GF-D8 (cell line): Measurements from ENCODE around the gene INTS2.
"Not testable (repeated sequence)": the region's sequence is repeated elsewhere in the genome, so short reads cannot be mapped to it uniquely, and the experiment has no call there.

Experiments used
- DNase-seq: peaks from one replicate; lab custom pipeline; 2025; lab: John Stamatoyannopoulos, UW

The INTS2 gene

DNA sequence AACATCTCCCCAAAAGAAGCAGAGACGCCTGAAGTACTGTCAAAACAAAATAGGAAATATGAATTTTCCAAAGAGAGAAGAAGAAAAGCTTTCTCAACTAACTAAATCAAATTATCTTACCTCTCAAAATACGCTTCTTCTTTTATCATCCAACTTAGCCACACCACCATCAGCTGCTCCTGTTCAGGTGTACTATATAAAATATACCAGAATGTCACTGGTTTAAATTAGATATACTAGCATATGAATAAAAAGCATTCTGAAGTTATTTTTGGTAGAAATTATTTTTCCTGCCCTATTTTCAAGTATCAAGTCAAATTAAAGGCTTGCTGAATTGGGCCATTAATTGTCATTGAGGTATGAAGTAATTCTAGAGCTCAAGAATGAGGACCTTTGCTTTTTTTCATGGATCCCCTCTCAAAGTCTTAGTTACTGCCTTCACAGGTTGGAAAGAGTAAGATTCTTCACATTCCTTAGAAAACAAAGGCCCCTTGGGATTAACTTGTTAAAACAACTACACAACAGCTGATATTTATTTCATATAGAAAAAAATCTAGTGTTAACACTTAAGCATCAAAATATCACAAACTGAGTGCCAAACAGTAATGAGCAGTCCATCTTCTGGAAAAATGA is 30.1 kb downstream of the INTS2 start:
- DNase-seq: no peak

DNA sequence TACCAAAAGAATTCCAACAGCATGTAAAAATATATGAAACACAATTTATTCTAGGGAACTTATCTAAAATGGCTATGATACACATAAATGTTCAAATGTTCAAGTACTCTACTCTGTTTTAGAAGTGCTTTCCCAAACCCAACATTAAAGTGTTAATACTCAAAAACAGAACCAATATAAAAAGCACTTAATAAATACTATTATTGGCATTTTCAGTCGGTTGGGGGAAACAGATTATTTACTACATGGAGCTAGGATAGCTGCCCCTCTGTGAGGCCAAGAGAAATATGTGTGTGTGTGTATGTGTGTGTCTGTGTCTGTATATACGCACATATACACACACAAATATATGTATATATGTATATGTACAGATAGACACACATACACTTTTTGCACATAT is 32.4 kb downstream of the INTS2 start:
- no peak for DNase-seq

DNA sequence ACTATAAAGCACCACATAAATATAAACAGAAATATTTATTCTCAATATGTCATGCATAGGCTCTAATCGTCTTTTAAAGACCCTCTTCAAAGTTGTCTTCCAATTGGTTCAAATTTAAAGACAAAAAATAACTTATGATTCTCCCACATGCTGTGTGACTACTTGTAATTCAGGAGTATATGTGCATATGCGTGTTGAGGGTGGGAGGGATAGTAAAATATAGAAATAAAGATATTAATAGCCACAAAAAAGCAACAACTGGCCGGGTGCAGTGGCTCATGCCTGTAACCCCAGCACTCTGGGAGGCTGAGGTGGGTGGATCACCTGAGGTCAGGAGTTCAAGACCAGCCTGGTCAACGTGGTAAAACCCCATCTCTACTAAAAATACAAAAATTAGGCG is 33.5 kb downstream of the INTS2 start:
- DNase-seq: not testable (repeated sequence)

DNA sequence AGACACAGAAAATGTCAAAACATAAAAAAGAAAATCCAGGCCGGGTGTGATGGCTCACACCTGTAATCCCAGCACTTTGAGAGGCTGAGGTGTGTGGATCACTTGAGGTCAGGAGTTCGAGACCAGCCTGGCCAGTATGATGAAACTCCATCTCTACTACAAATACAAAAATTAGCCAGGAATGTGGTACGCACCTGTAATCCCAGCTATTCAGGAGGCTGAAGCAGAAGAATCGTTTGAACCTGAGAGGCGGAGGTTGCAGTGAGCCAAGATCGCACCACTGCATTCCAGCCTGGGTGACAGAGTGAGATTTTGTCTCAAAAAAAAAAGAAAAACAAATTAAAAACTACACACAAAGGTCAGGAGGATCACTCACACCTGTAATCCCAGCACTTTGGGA is 40.0 kb downstream of the INTS2 start:
- DNase-seq: not testable (repeated sequence)

DNA sequence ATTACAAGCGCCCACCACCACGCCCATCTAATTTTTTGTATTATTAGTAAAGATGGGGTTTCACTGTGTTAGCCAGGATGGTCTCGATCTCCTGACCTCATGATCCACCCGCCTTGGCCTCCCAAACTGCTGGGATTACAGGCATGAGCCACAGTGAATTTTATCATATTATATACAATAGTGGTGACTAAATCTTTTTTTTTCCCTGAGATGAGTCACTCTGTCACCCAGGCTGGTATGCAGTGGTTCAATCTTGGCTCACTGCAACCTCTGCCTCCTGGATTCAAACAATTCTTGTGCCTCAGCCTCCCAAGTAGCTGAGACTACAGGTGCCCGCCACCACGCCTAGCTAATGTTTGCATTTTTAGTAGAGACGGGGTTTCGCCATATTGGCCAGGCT is 41.9 kb downstream of the INTS2 start:
- DNase-seq: not testable (repeated sequence)

DNA sequence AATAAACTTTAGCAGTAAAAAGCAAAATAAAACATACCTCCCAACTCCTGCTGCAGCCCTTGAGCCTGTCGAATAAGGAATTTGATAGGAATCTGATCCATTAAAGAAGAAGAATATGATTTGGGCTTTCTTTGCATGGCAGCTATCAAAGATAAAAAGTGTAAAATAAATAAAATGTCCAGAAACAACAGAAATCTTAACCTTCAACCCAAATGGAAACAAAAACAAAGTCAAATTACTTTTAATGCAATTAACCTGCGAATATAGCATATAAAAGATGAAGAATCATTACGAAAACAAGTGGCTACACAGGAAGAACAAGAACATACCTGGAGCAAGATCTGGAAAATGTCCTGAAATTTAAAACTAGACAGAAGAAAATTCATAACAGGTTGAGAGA is 42.9 kb downstream of the INTS2 start:
- DNase-seq: no peak

DNA sequence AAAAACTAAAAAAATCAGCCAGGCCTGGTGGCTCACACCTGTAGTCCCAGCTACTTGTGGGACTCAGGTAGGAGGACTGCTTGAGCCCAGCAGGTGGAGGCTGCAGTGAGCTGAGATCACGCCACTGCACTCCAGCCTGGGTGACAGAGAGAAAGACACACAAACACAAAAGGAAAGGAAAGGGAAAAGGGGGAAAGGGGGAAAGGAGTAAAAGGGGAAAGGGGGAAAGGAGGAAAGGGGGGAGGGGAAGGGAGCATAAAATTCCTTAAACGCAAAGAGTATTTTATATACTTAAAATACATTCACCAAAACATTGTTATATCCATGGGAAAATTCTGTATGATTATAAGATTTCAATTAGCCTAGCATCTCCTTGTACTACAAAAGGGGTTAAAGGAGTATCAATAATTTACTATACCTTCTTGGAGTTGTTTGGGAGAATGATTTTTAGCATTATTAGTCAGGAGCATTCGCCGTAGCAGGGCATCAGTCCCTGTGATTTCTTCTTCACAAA is 47.1 kb downstream of the INTS2 start:
- DNase-seq: no peak

DNA sequence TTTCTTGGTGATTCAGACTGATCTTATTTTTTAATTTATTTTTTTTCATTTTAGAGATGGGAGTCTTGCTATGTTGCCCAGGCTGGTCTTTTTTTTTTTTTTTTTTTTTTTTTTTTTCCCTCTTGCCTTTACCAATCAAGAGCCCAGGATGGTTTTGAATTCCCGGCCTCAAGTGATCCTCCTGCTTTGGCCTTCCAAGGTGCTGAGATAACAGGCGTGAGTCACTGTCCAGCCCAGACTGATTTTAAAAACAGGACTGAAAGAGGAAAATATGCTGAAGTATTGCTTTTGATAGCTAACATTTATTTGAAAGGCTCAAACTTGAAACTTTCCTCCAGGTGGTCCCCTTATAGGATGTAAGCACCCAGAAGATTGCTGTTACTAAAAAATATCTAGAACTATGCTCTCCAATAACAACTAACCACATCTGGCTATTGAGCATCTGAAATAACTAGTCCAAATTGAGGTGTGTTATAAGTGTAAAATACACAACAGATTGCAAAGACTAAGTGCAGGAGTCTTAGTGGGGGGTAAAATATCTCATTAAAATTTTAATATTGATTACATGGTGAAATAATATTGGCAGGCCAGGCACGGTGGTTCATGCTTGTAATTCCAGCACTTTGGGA is 48.7 kb downstream of the INTS2 start:
- no peak for DNase-seq

DNA sequence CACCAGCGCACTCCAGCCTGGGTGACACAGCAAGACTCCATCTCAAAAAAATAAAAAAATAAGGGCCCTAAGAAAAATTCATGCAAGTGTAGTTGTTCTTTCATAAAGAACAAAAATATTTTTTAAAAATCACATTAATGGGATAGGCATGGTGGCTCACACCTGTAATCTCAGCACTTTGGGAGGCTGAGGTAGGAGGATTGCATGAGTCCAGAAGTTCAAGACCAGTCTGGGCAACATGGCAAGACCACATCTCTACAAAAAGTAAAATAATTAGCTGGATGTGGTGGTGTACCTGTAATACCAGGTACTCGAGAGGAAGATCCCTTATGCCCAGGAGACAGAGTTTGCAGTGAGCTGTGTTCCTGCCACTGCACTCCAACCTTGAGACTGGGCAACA is 49.3 kb downstream of the INTS2 start:
- no peak for DNase-seq

DNA sequence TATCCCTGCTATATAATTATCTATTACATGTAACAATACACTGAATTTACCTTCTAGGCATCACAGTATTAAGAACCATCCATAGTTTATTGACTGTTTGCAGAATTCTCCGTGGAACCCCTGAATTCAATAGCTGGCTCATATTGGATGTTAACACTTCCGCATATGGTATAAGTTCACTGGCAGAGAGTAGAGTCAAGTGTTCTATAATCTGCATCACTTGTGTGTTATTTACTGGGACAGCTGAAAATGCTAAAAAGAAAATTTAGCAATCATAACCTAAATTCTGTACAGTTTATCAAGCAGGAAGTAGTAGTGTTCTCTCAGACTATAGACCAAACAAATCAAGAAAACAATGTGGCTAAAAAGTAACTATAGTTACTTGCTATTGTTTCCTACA is 49.9 kb downstream of the INTS2 start:
- DNase-seq: no peak

DNA sequence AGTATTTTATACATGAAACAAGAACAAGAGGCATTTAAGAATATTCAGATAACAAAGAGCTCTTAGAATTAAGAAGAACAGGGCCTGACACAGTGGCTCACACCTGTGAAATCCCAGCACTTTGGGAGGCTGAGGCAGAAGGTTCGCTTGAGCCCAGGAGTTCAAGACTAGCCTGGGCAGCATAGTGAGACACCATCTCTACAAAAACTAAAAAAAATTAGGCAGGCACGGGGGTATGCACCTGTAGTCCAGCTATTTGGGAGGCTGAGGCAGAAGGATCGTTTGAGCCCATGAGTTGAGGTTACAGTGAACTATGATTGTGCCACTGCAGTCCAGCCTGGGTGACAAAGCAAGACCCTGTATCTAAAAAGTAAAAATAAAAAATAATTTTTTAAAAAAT is 52.0 kb downstream of the INTS2 start:
- no peak for DNase-seq

DNA sequence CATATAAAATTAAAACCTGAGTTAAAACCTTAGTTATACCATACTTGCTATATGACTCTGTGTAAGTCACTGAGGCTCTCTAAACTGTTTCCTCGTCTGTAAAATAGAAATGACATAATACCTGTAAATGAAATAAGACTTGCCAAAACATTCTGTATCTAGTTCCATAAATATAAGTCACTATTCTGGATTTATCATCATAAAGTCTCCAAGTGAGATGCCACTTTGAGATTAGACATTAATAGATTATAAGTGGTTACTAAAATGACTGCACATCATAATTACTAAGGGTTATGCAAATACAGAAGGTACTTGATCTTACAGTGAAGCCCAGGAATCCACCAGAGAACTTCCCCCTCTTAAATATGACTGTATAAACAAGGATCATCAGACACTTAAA is 52.5 kb downstream of the INTS2 start:
- no peak for DNase-seq

DNA sequence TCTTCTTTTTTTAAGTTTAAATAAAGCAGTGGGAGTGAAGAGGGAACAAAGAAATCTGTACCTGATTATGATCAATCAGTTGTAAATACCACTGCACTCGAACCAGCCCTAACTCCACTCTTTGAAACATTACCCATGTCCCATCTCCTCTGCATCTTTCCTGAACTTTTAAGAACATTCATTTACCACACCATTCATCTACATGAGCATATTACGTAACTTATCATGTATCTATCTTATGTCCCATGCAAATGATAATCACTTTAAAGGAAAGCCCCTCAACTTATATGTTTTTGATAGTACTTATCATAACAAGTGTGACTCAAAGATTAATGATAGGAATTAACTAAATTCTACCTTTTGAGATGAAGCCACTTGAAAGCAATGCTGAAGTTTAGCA is 53.7 kb downstream of the INTS2 start:
- no peak for DNase-seq

DNA sequence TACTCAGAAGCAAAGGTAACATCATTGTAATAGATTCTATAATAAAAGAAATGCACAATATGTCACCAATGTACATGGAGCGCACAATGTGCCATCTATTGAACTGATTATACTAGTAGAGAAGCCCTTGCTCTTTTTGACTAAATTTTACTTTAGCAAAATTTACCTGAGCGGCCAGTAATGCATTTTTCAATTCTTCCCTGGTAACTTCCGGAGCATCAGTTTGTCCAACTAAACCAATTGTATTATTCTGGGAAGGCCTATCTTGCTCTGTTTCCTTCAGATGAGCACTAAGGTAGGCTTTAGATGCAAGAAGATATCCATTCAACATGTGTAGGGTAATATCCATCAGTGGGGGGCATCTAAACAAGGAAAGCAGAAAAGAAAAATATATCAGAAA is 55.7 kb downstream of the INTS2 start:
- DNase-seq: no peak

DNA sequence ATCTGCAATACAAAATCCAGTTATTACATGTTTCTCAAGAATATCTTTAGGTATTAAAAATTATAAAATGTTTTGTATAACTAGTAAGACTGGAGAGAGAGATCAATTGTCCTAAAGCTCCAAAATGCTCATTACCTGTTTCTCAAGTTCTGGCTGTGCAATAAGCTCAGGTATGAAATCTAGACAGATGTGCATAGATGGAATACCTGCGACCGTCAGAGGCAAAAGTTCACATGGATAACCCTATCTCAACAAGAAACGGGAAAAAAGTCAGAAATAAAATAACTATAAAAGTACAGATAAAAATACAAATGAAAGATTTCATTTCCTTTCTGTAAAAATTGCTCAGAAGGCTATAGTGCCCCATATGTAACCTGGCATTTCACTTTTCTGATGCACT is 58.6 kb downstream of the INTS2 start:
- no peak for DNase-seq

DNA sequence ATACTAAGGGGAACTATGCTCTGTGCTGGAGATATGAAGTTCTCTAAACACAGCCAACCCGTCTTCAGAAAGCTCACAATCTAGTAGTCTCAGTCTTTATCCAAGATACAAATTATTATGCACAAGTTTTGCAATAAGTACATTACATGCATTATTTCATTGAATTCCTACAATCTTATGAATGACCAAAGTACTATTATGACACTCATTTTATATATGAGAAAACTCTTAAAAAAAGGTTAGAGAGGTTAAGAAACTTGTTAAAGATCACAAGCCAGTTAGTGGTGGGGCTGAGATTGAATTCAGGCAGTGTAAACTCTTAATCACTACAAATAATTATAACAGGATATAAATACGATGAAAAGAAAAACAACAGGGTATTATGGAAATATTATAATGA is 59.7 kb downstream of the INTS2 start:
- DNase-seq: no peak

DNA sequence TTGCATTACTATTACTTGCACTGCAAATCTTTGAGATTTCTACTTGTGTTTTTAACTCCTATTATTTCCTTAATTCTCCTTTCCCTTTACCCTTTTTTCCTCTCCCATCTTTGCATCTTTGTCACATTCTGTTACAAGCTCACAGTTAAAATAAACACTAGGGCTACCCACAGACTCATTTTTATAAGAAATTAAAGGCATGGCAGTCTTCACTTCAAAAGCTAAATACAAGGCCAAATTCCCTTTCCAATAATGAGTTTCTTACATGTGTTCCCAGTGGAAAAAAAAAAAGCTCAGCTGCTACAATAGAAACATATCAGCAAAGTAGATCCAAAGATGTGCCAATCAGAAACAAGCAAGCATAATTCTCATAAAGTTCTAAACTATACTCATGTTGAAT is 60.7 kb downstream of the INTS2 start:
- DNase-seq: no peak

DNA sequence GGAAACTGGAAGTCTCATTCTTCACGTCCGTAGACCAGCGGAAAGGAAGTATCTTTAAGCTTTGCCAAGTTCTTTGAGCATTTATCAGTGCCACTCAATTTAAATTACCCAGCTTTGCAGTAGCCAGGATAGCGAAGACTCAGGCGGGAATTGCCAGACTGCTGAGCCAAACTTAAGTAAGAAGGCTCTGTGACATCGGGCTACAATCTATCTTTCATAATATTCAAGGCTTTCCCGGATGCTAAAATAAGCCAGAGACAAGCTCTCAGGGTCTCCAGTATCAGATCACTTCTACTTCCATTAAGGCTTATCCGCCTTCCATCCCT is 64.0 kb downstream of the INTS2 start:
- no peak for DNase-seq

DNA sequence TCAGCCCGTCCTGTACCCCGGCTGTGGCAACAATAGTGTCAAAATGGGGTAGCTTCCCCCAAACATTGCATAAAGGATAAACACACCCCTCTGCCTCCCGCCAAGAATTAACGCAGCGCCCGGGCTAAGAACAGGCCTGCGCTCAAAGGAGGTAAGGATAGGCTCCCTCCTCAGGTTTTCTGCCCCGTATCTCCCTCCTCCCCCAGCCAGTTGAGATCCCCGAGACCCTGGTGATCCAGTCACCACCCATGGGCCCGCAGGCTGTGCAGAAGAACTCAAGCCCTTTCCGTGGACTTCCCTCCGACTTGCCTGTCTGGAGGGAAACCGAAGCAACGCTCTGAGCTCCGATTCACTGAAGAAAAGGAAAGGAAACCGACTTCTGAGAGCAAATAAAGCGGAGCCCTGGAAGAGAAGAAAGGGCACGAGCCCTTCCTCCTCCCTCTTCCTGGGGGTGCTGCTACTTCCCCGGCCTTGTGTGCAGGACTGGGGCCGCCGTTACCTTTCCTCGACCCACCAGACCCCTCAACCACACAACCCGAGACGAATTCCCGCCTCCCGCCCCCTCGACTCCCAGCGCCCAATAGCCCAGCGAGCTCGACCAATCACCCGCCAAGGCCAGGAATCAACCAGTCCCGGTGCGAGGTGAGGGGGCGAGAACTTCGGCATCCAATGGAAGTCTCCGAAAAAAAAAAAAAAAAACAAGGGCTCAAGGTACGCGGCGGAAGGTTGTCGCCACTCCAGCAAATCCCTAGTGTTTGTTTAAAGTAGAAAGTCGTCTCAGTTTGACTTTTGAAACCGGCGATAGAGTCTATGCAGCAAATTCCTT is 64.6 kb downstream of the INTS2 start, which contains the start of gene BRIP1:
Gene BRIP1 (minus strand): TSS at position 554 of the 826 bp plus-strand sequence. CDS start 1,989 bp downstream, outside the sequence.
- peak; percentile 68 for DNase-seq

DNA sequence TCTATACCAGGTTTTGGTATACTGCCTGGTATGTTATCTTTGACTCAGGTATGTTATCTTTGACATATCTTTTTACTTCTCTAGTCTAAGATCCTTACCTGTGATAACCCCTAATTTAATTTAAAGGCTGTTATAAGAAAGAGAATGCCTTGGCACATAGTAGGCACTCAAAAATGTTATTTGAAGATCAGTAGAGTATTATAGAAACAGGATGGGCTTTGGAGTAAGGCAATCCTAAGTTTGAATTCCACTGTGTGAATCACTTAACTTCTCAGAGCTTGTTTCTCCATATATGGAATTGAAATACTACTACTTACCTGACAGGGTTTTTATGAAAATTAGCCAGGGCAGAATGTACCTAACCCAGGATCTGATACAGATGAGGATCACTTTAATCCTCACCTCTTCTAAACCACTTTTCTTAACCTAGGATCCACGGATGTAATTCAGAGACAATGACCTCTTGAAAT is 65.6 kb downstream of the INTS2 start:
- no peak for DNase-seq

DNA sequence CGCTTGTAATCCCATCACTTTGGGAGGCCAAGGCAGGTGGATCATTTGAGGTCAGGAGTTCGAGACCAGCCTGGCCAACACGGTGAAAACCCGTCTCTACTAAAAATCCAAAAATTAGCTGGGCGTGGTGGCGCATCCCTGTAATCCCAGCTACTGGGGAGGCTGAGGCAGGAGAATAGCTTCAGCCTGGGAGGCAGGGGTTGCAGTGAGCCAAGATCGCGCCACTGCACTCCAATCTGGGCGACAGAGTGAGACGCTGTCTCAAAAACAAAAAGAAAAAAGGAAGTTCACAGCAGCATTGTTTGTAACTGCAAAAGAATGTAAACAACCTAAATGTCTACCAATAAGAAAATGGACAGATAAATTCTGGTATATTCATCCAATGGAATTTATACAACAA is 67.4 kb downstream of the INTS2 start:
- not testable (repeated sequence) for DNase-seq

DNA sequence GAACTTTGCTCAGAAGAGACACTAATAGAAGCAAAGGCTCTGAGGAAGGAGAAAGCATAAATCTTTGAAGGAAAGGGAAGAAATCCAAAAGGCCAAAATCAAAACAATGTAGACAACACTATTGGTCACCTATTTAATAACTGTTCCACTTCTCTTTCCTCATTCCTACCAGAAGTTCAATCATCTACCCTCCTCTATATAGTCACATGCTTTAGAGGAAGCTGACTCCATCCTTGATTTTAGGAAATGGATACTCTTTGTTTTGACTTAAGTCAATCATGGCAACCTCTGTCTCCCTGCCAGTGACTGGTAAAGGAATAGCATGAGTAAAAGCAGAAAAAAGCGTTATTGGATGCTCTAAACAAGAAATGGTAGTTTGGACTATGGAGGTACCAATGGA is 71.7 kb downstream of the INTS2 start:
- DNase-seq: no peak

DNA sequence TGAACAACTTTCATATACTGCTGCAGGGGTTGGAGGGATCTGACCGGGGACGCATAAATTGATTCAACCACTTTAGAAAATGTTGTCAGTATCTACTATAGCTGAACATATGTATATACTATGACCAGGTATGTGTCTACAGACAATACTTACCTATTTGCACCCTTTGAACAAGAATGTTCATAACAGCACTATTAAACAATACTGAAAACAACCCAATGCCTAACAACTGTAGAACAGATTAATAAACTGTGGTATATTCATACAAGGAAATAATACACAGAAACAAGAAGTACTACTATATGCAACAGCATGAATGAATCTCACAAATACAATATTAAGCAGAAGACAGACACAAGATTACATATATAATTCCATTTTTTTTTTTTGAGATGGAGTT is 74.9 kb downstream of the INTS2 start:
- no peak for DNase-seq
